Measurements from ENCODE around the gene KRT12. TPM values are rescaled to one million over a fixed set of nuclear protein-coding genes. Genes with fewer than 3 reads are reported as not detected.

Gene KRT12
- total RNA-seq (2012; rRNA removed) (not detected in 2 replicates), polyA plus RNA-seq (2012; rRNA removed) (not detected in 2 replicates), Bru-seq, nascent RNA (not detected), BruChase-seq, experiment 1, labeled RNA remaining after a 6-hour chase (not detected), BruChase-seq, experiment 2, labeled RNA remaining after a 2-hour chase (not detected)
- 0.02 and 0.54 TPM in 2 replicates for polyA plus RNA-seq (2012; cell fraction: cytosol; rRNA removed)
- not detected in 2 replicates for polyA plus RNA-seq (2012; cell fraction: nucleus; rRNA removed; ENCODE audit: low replicate concordance)
- long read RNA-seq = 0 reads

DNA sequence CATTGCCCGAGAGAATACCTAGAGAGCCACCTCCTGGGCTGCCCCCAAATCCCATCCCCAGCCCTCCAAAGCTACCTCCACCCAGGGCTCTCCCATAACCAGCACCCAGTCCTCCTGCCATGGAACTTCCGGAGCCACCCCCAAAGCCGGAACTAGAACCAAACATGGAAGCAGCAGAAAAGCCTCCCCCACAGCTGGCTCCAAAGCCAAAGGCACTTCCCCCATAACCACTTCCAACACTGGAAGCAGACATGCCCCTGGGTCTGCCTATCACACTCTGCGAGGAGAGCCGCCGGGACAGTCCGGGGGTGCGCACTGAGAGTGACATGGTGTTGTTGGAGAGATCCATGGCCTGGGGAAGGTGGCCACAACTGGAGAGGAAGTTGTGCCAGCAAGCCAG lies at the start of gene KRT12:
Gene KRT12, minus strand, starts transcription at position 386 of the 400 bp plus-strand sequence. Its CDS starts 37 bp downstream, at position 349.
- dilution Hi-C loops (cut with HindIII; ENCODE audit: low sequenced_read_pairs, unreplicated experiment) = no loop called here
- Histone ChIP-seq H3K9me3 (ENCODE audit: control insufficient read depth, insufficient read depth, low read length) (no peaks in the 10 kb centered on the region), H2AK5ac (ENCODE audit: low read depth, low read length) (no peak within 1 kb of the TSS), H4K20me1 (ENCODE audit: insufficient read depth, low read length) (no peaks in the 10 kb centered on the region), H3K9ac (ENCODE audit: low read depth, low read length) (no peak within 1 kb of the TSS), H3K79me1 (ENCODE audit: low read depth in 1 of 2, low read length in 2 of 2) (no peaks in the 10 kb centered on the region), H4K8ac (ENCODE audit: low read depth in 2 of 2, low read length in 2 of 2) (no peak within 1 kb of the TSS), H2AK9ac (replicated peaks; ENCODE audit: low read depth, low read length, poor library complexity) (no peak within 1 kb of the TSS), H3K27me3 (ENCODE audit: control insufficient read depth, insufficient read depth, low read length) (no peaks in the 10 kb centered on the region; the same call in 1 of the 2 replicates), H3K18ac (ENCODE audit: low read depth, low read length) (no peak within 1 kb of the TSS), H4K5ac (ENCODE audit: low read depth, low read length) (no peak within 1 kb of the TSS), H3K23ac (ENCODE audit: low read depth, low read length) (no peak within 1 kb of the TSS), H3K14ac (replicated peaks; ENCODE audit: low read depth, low read length) (no peak within 1 kb of the TSS), H2BK20ac (ENCODE audit: low read depth, low read length) (no peak within 1 kb of the TSS), H2BK120ac (ENCODE audit: low read depth, low read length) (no peak within 1 kb of the TSS), H3K4me3 (ENCODE audit: insufficient read depth, low read depth, low read length) (no peak within 1 kb of the TSS), H3K56ac (ENCODE audit: extremely low read depth, insufficient read depth, low read length) (no peak within 1 kb of the TSS), H3K4me2 (ENCODE audit: low read depth, low read length) (no peak within 1 kb of the TSS), H3K4me1 (ENCODE audit: control insufficient read depth, insufficient read depth, low read length) (no peaks in the 10 kb centered on the region; the same call in 1 of the 2 replicates), H2BK15ac (ENCODE audit: low read depth, low read length) (no peak within 1 kb of the TSS), H4K91ac (ENCODE audit: insufficient read depth, low read depth, low read length) (no peak within 1 kb of the TSS), H2AFZ (replicated peaks; ENCODE audit: low read length, poor library complexity) (no peak within 1 kb of the TSS), H3K36me3 (ENCODE audit: control insufficient read depth, insufficient read depth, low read length) (no peaks in the 10 kb centered on the region), H3K27ac (ENCODE audit: insufficient read depth, low read length) (no peak within 1 kb of the TSS), H3K4ac (ENCODE audit: low read depth, low read length) (no peak within 1 kb of the TSS), H3K9me1 (ENCODE audit: insufficient read depth, low read length) (no peaks in the 10 kb centered on the region), H2BK5ac (ENCODE audit: low read depth, low read length, poor library complexity, severe bottlenecking) (no peak within 1 kb of the TSS)
- intact Hi-C loops (cut with micrococcal nuclease) = no loop called here
- ATAC-seq (ENCODE audit: low read depth) (no peak), DNase-seq (no peak)
- WGBS, 2 experiments (ENCODE audit: extremely low coverage in 2 of 2, insufficient read length in 1 of 2) = no CpG with 5 or more reads among the region's 8 CpGs
- TF ChIP-seq CEBPB (IDR thresholded peaks at IDR 0.05; ENCODE audit: low read depth, low read length) = no peak
- no peak for TF ChIP-seq RAD21 (IDR thresholded peaks at IDR 0.05; ENCODE audit: low read length)
- TF ChIP-seq MAZ (IDR thresholded peaks at IDR 0.05; ENCODE audit: borderline replicate concordance, low read depth, low read length) = no peak
- TF ChIP-seq NFE2L2 (IDR thresholded peaks at IDR 0.05; ENCODE audit: low read depth, low read length) = no peak
- no peak for TF ChIP-seq POLR2A (IDR thresholded peaks at IDR 0.05; ENCODE audit: low read depth, low read length)
- no peak for TF ChIP-seq USF2 (IDR thresholded peaks at IDR 0.05; ENCODE audit: low read depth, low read length)
- TF ChIP-seq FOS (IDR thresholded peaks at IDR 0.05; ENCODE audit: low read depth, low read length) = no peak
- TF ChIP-seq, protein P1, sequence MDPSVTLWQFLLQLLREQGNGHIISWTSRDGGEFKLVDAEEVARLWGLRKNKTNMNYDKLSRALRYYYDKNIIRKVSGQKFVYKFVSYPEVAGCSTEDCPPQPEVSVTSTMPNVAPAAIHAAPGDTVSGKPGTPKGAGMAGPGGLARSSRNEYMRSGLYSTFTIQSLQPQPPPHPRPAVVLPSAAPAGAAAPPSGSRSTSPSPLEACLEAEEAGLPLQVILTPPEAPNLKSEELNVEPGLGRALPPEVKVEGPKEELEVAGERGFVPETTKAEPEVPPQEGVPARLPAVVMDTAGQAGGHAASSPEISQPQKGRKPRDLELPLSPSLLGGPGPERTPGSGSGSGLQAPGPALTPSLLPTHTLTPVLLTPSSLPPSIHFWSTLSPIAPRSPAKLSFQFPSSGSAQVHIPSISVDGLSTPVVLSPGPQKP (IDR thresholded peaks at IDR 0.05; ENCODE audit: borderline replicate concordance, low read depth, low read length) = no peak
- TF ChIP-seq RCOR1 (IDR thresholded peaks at IDR 0.05; ENCODE audit: insufficient replicate concordance, low read length) = no peak
- ChIA-PET CTCF (interaction anchor here (0.7 kb wide), 1 partner anchor 31 kb away, joined by 4 read pairs; no protein-coding TSS in a partner anchor), POLR2A (ENCODE audit: unreplicated experiment) (no interaction called here)
- in situ Hi-C loops (cut with MboI; ENCODE audit: low sequenced_read_pairs) = no loop called here
- BruUV-seq (replicated peaks) = no TSS peak

Measured in IMR-90 (cell line).